HAP-1 (cell line): ENCODE measurements around the gene CELSR2.
A peak's percentile ranks its signal among the peaks of the same experiment; 100 is the strongest.
"Not testable (repeated sequence)": the region's sequence is repeated elsewhere in the genome, so short reads cannot be mapped to it uniquely, and the experiment has no call there.

Source experiments
- DNase-seq, 2 experiments: peaks; one replicate each; pipeline ENCODE4 v3.0.0-alpha.2; 2016 to 2020; ENCODE audit warnings: low spot score in 2 of 2
- H3K27me3 ChIP-seq: fragments of 250-450 bp; sonication (Bioruptor Pico); 2 replicates; pipeline ENCODE4 v1.5.1; 2020; ENCODE audit warnings: low read depth, mild to moderate bottlenecking, moderate library complexity
- H3K36me3 ChIP-seq: fragments of 250-450 bp; sonication (Bioruptor Pico); replicated peaks from 2 replicates; pipeline ENCODE4 v1.5.1; 2020; ENCODE audit warnings: mild to moderate bottlenecking
- H3K4me1 ChIP-seq: fragments of 250-450 bp; sonication (Bioruptor Pico); 2 replicates; pipeline ENCODE4 v1.5.1; 2020; ENCODE audit warnings: mild to moderate bottlenecking
- H3K4me3 ChIP-seq: fragments of 250-450 bp; sonication (Bioruptor Pico); 2 replicates; pipeline ENCODE4 v1.5.1; 2020; ENCODE audit warnings: mild to moderate bottlenecking, moderate library complexity
- H3K9me3 ChIP-seq: fragments of 250-450 bp; sonication (Bioruptor Pico); 2 replicates; pipeline ENCODE4 v1.5.1; 2020; ENCODE audit warnings: mild to moderate bottlenecking, moderate library complexity
- in situ Hi-C: fragments of 300-500 bp; cut with MboI; formaldehyde crosslinking; loops from 3 replicates; pipeline ENCODE4 v1.14.3; 2020; ENCODE audit warnings: low sequenced_read_pairs, inconsistent platforms, mixed read lengths

Gene CELSR2

DNA sequence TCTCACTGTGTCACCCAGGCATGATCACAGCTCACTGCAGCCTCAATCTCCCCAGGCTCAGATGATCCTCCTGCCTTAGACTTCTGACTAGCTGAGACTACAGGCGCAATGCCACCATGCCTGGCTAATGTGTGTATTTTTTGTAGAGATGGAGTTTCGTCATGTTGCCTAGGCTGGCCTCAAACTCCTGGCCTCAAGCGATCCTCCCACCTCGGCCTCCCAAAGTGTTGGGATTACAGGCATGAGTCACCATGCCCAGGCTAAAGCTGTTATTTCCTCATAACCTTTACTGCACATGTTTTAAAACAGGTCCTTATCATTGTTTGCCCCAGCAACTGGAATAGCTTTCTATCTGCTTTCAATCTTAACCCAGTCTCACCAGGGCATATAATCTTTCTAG is 32.7 kb upstream of the CELSR2 start:
- Histone ChIP-seq H3K9me3 (no peaks in the 10 kb centered on the region), H3K36me3 (peaks cover 43% of the 10 kb centered on the region), H3K4me1 (peaks cover 21% of the 10 kb centered on the region), H3K27me3 (no peaks in the 10 kb centered on the region), H3K4me3 (no peak overlapping the region)
- DNase-seq, result no peak
- in situ Hi-C loops, result no loop called here

DNA sequence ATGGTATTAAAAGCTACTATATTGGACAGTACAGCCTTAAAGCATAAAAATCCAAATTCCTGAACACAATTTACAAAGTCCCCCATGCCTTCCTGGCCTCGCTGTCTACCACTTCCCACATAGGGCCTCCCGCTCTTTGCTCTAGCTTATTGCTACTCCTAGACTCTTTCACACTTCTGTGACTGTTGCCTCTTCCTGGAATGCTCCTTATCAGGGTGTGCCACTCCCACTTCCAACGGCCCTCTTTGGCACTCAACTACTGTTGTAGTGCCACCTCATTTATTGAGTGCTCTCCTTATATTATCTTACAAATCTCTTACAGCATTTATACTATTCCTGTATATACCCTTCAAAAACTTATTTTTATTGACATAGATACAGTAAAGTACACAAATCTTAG is 30.8 kb upstream of the CELSR2 start:
- H3K4me1 ChIP-seq, result peaks cover 17% of the 10 kb centered on the region
- no peak for DNase-seq
- H3K36me3 ChIP-seq, result peaks cover 49% of the 10 kb centered on the region
- no peaks in the 10 kb centered on the region; the same call in 1 of the 2 replicates for H3K9me3 ChIP-seq
- no peaks in the 10 kb centered on the region for H3K27me3 ChIP-seq
- in situ Hi-C loops, result no loop called here
- H3K4me3 ChIP-seq, result no peak overlapping the region

DNA sequence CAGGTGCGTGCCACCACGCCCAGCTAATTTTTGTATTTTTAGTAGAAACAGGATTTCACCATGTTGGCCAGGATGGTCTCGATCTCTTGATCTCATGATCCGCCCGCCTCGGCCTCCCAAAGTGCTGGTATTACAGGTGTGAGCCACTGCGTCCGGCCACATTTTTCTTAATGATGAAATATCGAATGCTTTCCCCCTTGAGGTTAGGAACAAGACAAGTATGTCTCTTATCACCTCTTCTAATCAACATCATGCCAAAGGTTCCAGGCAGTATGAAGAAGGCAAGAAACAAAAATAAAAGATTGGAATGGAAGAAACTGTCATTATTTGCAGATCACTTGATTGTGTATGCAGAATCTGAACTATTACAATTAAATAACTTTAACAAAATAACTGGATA is 28.1 kb upstream of the CELSR2 start:
- H3K9me3 ChIP-seq, DNase-seq, H3K27me3 ChIP-seq, in situ Hi-C loops, H3K4me3 ChIP-seq: not testable (repeated sequence)
- peaks cover 28% of the 10 kb centered on the region for H3K4me1 ChIP-seq
- H3K36me3 ChIP-seq, result peaks cover 37% of the 10 kb centered on the region

DNA sequence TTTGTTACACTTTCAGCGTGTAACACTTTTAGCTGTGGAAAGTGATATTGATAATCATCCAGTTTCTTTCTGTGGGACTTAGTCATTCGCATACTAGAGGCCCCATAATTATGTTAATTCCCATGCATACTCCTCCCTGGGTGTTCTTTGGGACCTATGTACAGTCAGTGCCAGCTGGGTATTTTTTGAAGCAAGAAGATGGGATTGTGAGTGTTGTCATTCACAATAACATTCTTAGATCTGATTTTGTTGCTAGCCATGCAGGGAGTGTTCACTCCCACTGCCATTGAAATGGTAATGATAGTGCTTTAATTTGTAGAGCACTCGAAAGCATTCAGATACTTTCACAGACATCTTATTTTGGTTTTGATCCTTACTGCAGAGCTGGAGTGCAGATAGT is 24.0 kb upstream of the CELSR2 start:
- in situ Hi-C loops, result no loop called here

DNA sequence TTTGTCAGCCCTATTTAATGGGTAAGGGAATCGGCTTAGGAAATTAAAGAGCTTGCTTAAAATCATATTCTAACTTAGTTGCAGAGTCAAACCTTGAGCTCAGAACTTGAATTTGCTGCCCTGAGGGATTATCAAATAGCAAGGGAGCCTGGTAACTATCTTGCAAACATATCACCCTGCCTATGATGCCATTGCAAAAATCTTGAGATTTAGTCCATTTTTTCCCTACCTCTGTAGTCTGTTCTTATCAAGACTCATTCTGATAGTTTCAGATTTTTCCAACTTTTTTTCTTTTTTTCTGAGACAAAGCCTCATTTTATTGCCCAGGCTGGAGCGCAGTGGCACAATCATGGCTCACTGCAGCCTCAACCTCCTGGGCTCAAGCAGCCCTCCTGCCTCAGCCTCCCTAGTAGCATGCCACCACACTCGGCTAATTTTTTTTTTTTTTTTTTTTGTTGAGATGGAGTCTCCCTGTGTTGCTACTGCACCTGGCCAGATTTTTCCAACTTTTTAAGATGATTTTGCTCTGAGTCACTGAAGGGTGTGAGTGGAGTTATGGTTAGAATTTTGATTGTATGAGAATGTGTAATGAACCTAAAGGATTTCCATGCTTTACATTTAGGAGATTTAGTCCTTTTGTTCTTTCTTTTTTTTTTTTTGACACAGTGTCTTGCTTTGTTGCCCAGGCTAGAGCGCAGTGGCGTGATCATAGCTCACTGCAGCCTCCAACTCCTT is 23.5 kb upstream of the CELSR2 start:
- H3K36me3 ChIP-seq, result peaks cover 46% of the 10 kb centered on the region
- H3K9me3 ChIP-seq, result no peaks in the 10 kb centered on the region; the same call in 1 of the 2 replicates
- H3K27me3 ChIP-seq, result no peaks in the 10 kb centered on the region
- DNase-seq, result no peak
- in situ Hi-C loops, result no loop called here
- peaks cover 53% of the 10 kb centered on the region for H3K4me1 ChIP-seq
- no peak overlapping the region for H3K4me3 ChIP-seq

More for the DNA sequence above, 24.0 kb upstream of the CELSR2 start:
- Histone ChIP-seq H3K4me1 (peaks cover 50% of the 10 kb centered on the region), H3K27me3 (no peaks in the 10 kb centered on the region), H3K36me3 (peaks cover 40% of the 10 kb centered on the region), H3K9me3 (no peaks in the 10 kb centered on the region; the same call in 1 of the 2 replicates), H3K4me3 (no peak overlapping the region)
- DNase-seq, result peak; percentile 62 to 91

GRCh38 chr1:109228167-109228566 is 21.2 kb upstream of the CELSR2 start:
- no peaks in the 10 kb centered on the region for H3K9me3 ChIP-seq
- H3K4me1 ChIP-seq, result peaks cover 53% of the 10 kb centered on the region
- DNase-seq, result no peak
- H3K36me3 ChIP-seq, result peaks cover 57% of the 10 kb centered on the region
- in situ Hi-C loops, result no loop called here
- H3K4me3 ChIP-seq, result no peak overlapping the region
- H3K27me3 ChIP-seq, result no peaks in the 10 kb centered on the region

DNA sequence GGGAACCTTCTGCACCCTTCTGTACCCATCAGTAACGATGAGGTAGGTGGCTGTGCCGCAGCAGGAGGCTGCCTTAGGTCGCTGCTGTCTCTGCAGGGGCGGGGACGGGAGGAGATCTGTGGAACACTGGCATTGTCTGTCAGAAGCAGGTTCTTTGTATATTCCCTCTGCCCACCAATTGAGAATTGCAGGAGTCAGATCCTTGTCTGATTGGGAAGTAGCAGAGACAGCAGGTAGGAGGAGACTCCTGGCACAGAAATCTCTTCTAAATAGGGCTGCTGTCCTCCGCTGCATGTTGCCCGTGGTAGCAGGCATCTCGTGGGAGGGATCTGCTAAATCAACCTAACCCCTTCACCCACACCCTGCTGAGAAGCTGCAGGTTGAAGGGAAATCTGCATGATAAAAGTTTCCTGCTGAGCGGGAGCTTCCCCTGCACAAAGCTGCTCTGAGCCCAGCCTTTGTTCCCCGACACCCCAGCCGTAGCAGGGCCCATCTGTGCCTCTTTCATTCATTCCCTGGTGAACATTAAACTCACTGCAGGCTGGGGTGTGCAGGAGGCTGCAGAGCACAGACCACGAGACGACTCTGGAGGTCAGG is 19.7 kb upstream of the CELSR2 start:
- Histone ChIP-seq H3K27me3 (no peaks in the 10 kb centered on the region), H3K4me3 (no peak overlapping the region), H3K36me3 (peaks cover 60% of the 10 kb centered on the region), H3K4me1 (peaks cover 45% of the 10 kb centered on the region), H3K9me3 (no peaks in the 10 kb centered on the region)
- in situ Hi-C loops, result no loop called here
- DNase-seq, result peak; percentile 95 to 99

DNA sequence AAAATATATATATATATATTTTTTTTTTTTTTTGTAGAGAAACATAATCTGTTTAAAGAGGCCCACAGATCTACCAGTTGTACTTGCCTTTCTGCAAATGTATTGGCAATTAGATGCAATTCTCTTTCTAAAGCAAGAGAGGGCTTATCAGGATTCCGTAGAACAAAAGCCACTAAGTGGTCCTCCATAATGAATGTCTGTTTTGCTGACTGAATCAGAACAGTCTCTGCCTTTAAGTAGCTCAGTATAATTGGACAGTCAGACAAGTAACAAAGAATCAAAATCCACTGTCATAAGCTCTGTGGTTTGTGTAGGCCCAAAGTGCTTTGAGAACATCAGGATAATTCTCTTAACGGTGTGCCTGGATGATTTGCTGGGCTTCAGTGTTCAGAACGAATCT is 18.3 kb upstream of the CELSR2 start:
- DNase-seq, result no peak
- Histone ChIP-seq H3K9me3 (no peaks in the 10 kb centered on the region), H3K27me3 (no peaks in the 10 kb centered on the region), H3K36me3 (peaks cover 75% of the 10 kb centered on the region), H3K4me3 (no peak overlapping the region), H3K4me1 (peaks cover 34% of the 10 kb centered on the region)
- in situ Hi-C loops, result no loop called here

- H3K27me3 ChIP-seq, result no peaks in the 10 kb centered on the region
- peaks cover 92% of the 10 kb centered on the region for H3K36me3 ChIP-seq
- no peak for DNase-seq
- no peak overlapping the region for H3K4me3 ChIP-seq
- in situ Hi-C loops, result no loop called here
- peaks cover 5% of the 10 kb centered on the region for H3K4me1 ChIP-seq
- H3K9me3 ChIP-seq, result no peaks in the 10 kb centered on the region
Observed at GRCh38 chr1:109235137-109235536, 14.2 kb upstream of the CELSR2 start.

- Histone ChIP-seq H3K4me3 (no peak overlapping the region), H3K27me3 (no peaks in the 10 kb centered on the region), H3K36me3 (peaks cover 69% of the 10 kb centered on the region), H3K4me1 (peaks cover 5% of the 10 kb centered on the region; the same call in 1 of the 2 replicates), H3K9me3 (no peaks in the 10 kb centered on the region)
- DNase-seq, result no peak
- in situ Hi-C loops, result no loop called here
Observed at GRCh38 chr1:109237512-109237911, 11.8 kb upstream of the CELSR2 start.

DNA sequence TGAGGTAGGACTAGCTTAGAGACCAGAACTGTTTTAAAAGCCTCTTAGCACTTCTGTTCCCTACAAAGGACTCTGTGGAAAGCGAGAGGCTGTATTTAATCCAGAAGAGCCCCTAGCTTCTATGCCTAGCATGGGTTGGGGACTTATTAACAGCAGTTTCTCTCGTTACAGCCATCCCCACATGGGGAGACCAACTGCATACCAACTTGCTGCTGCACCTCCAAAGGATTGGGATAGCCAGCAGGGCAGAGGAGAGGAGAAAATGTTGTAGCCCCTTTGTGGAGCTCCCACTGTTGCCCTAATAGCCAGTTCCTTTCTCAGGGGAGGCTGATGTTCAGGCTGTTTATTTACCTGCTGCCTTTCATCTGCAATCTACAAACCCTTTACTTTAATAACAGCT is 11.0 kb upstream of the CELSR2 start:
- H3K36me3 ChIP-seq, result peaks cover 60% of the 10 kb centered on the region
- H3K4me3 ChIP-seq, result no peak overlapping the region
- H3K27me3 ChIP-seq, result no peaks in the 10 kb centered on the region
- no peak for DNase-seq
- H3K9me3 ChIP-seq, result no peaks in the 10 kb centered on the region
- in situ Hi-C loops, result no loop called here
- peaks cover 5% of the 10 kb centered on the region; the same call in 1 of the 2 replicates for H3K4me1 ChIP-seq

DNA sequence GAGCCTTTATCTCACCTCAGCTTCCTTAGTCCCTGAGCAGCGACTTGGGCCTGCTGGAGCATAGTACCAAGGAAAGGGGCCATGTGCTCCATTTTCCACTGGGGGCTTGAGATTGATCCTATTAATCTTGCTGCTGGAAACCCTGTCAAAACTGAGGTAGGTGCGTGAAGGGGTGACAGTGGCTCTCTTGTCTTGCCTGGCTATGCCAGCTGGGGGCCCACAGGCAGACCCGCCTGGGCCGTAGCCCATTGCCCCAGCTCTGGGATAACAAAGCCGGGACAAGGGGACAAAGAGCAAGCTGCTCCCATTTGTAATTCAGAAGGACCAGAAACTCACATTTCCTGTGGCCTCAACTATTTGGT is 10.3 kb upstream of the CELSR2 start:
- in situ Hi-C loops, result no loop called here
- Histone ChIP-seq H3K27me3 (no peaks in the 10 kb centered on the region), H3K4me1 (peaks cover 5% of the 10 kb centered on the region; the same call in 1 of the 2 replicates), H3K4me3 (no peak overlapping the region), H3K9me3 (no peaks in the 10 kb centered on the region), H3K36me3 (peaks cover 58% of the 10 kb centered on the region)
- DNase-seq, result no peak

DNA sequence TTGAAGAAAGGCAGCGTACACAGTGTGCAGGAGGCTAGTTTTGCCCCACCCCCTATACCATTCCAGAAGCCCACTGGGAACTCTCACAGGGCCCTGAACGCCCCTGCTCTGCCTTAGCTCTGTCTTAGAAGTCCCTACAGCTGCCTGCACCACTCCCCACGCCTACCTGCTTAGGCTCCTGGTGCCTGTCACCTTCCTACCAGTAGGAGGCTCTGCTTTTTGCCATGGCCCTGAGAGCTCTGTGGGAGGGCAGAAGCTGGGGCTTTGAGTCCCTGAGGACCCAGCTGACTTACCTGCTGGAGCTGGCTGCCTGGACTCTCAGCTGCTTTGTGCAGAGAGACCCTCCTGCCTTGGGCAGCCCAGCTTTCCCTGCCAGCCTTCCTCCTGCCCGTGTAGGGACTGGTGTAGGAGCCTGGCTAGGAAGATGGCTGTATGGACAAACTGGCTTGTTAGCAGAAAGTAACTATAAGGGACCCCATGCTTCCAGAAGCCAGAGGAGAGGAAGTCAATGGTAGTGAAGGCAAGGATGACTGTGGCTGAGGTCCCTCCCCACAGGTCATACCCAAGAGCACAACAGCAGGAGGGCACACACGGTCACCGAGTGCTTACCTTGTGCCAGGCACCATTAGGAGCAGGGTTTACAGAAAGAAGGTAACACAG is 9.8 kb upstream of the CELSR2 start:
- DNase-seq, result peak; percentile 52 to 73
- Histone ChIP-seq H3K4me1 (peaks cover 5% of the 10 kb centered on the region; the same call in 1 of the 2 replicates), H3K4me3 (no peak overlapping the region), H3K27me3 (no peaks in the 10 kb centered on the region), H3K36me3 (peaks cover 53% of the 10 kb centered on the region), H3K9me3 (no peaks in the 10 kb centered on the region)
- in situ Hi-C loops, result no loop called here
